ENCODE data around the gene LRP5. TPM values are rescaled to one million over a fixed set of nuclear protein-coding genes. Genes with fewer than 3 reads are reported as not detected.

The LRP5 gene
- total and polyA plus RNA-seq, 9 of the 15 experiments (the other 6 are each of a cell fraction or from before 2014, with no cell fraction given): 0.48 to 44.2 (median 13.5) TPM

DNA sequence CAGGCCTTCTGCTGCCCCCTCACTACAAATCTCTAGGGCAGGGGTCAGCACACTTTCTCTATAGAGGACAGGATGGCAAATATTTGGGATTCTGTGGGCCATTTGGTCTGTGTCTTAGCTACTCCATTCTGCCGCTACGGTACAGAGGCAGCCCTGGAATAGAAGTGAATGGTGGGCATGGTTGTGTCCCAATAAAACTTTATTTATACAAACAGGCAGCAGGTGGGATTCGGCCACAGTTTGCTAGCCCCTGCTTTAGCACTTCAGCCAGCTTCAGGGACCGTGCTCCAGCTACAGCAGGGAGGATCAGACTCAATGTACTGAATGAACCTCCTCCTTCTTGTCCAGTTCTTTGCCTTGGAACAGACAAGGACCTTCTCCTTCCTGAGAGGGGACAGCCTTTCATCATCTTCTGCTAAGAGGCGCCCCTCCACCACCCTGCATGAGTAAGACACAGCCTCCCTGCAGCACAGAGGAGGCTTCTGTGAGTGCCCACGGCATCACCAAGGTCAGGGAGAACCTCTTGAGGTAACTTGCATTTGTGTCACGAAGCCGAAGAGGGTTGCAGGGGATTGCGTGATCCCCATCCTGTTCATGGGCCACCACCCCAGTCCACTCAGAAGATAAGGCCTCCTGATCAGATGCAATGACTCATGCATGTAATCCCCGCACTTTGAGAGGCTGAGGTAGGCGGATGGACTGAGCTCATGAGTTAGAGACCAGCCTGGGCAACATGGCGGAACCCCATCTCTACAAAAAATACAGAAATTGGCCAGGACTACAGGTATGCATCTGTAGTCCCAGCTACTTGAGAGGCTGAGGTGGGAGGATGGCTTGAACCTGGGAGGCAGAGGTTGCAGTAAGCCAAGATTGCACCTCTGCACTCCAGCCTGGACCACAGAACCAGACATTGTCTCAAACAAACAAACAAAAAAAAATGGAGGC, 45.2 kb upstream of the LRP5 start (continued):
- TF ChIP-seq JUNB (CRISPR knock-in tag; conservative IDR thresholded peaks at IDR 0.05) (peak; percentile 75), ZNF77 (CRISPR knock-in tag; IDR thresholded peaks at IDR 0.05) (no peak), ERF (CRISPR knock-in tag; IDR thresholded peaks at IDR 0.05) (no peak), ELF2 (CRISPR knock-in tag; IDR thresholded peaks at IDR 0.05) (no peak), XRCC4 (IDR thresholded peaks at IDR 0.05; ENCODE audit: extremely low read depth, insufficient read depth, insufficient read length) (no peak), RB1 (IDR thresholded peaks at IDR 0.05; ENCODE audit: low read depth) (no peak), SAFB2 (IDR thresholded peaks at IDR 0.05; ENCODE audit: borderline replicate concordance, low read depth, low read length, severe bottlenecking) (no peak), ATF1 (CRISPR knock-in tag; IDR thresholded peaks at IDR 0.05) (no peak), ATF1 (tag; IDR thresholded peaks at IDR 0.05) (peak; percentile 45; the same call in 1 of the 2 replicates), ZNF133 (CRISPR knock-in tag; IDR thresholded peaks at IDR 0.05) (no peak; the same call in 1 of the 2 replicates), ZNF431 (CRISPR knock-in tag; IDR thresholded peaks at IDR 0.05) (no peak), TOE1 (IDR thresholded peaks at IDR 0.05; ENCODE audit: borderline replicate concordance) (peak; percentile 61; the same call in 1 of the 2 replicates), TOE1 (CRISPR knock-in tag; IDR thresholded peaks at IDR 0.05; ENCODE audit: borderline replicate concordance, low read depth) (no peak)
- TF ChIP-seq, protein P1, sequence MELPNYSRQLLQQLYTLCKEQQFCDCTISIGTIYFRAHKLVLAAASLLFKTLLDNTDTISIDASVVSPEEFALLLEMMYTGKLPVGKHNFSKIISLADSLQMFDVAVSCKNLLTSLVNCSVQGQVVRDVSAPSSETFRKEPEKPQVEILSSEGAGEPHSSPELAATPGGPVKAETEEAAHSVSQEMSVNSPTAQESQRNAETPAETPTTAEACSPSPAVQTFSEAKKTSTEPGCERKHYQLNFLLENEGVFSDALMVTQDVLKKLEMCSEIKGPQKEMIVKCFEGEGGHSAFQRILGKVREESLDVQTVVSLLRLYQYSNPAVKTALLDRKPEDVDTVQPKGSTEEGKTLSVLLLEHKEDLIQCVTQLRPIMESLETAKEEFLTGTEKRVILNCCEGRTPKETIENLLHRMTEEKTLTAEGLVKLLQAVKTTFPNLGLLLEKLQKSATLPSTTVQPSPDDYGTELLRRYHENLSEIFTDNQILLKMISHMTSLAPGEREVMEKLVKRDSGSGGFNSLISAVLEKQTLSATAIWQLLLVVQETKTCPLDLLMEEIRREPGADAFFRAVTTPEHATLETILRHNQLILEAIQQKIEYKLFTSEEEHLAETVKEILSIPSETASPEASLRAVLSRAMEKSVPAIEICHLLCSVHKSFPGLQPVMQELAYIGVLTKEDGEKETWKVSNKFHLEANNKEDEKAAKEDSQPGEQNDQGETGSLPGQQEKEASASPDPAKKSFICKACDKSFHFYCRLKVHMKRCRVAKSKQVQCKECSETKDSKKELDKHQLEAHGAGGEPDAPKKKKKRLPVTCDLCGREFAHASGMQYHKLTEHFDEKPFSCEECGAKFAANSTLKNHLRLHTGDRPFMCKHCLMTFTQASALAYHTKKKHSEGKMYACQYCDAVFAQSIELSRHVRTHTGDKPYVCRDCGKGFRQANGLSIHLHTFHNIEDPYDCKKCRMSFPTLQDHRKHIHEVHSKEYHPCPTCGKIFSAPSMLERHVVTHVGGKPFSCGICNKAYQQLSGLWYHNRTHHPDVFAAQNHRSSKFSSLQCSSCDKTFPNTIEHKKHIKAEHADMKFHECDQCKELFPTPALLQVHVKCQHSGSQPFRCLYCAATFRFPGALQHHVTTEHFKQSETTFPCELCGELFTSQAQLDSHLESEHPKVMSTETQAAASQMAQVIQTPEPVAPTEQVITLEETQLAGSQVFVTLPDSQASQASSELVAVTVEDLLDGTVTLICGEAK (IDR thresholded peaks at IDR 0.05): peak; percentile 92
- TF ChIP-seq, protein P1 (CRISPR knock-in tag; IDR thresholded peaks at IDR 0.05): peak; percentile 90
- TF ChIP-seq, protein P2, sequence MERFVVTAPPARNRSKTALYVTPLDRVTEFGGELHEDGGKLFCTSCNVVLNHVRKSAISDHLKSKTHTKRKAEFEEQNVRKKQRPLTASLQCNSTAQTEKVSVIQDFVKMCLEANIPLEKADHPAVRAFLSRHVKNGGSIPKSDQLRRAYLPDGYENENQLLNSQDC (CRISPR knock-in tag; IDR thresholded peaks at IDR 0.05): no peak
- TF ChIP-seq, protein P3, sequence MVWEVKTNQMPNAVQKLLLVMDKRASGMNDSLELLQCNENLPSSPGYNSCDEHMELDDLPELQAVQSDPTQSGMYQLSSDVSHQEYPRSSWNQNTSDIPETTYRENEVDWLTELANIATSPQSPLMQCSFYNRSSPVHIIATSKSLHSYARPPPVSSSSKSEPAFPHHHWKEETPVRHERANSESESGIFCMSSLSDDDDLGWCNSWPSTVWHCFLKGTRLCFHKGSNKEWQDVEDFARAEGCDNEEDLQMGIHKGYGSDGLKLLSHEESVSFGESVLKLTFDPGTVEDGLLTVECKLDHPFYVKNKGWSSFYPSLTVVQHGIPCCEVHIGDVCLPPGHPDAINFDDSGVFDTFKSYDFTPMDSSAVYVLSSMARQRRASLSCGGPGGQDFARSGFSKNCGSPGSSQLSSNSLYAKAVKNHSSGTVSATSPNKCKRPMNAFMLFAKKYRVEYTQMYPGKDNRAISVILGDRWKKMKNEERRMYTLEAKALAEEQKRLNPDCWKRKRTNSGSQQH (CRISPR knock-in tag; IDR thresholded peaks at IDR 0.05): peak; percentile 56

Measured in K562 (cell line).